ENCODE measurements around the gene PTPRQ.

Gene PTPRQ

DNA sequence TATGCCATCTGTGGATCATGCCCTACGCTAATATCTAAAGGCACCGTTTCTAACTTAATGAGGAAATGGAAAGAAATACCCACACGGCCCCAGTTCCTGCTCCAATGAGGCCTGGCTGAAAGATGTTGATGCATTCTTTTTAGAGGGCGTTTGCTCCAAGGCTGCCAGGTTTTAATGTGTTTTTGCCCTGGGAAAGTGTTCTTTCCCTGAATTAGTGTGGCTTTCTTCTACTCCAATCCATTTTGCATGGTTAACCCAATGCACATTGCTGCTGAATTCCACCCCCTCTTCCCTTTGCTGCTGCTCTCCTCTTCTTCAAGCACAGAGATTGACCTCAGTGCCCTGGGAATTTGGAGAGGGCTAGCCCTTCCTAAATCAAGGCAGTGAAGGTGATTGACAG, 273.8 kb downstream of the PTPRQ start:
- no peak for FAIRE-seq
- no peak for DNase-seq (ENCODE audit: insufficient read length, low spot score)

DNA sequence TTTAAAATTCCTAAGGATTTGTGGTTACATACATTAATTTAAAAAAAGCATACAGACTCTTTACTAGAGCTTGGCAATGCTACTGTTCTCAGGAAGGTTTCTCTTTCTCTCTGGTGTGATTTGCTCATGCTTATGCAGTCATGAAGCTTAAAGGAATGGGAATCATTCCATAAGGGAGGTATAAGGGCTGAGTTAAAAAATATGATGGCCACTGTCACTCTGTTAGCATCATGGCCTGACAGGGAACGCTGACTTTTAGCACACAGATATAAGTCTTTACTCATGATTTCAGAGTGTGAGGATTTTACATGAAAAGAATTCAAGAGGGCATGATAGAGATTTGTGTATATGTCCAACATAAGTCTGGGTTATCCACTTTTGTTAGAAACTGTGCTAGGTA, 276.5 kb downstream of the PTPRQ start:
- DNase-seq (ENCODE audit: insufficient read length, low spot score) = no peak
- FAIRE-seq = no peak

DNA sequence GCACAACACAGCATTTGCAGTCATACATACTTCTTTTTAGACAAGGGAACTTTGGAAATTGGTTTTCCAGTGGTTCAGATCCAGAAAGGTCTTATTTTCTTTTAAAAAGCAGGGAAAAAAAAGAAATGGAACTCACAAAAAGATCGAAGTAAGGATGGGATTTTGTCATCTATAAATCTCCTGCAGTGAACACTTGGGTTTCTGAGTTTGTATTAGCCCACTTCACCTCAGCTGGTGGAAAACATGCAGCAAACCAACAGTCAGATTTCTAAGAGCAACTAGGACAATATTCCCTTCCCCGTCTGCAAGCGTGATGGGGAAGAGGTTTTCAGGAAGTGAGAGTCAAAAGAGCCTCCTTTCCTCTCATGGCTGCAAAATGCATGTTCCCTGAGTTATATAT, 277.3 kb downstream of the PTPRQ start:
- FAIRE-seq (no peak), DNase-seq (ENCODE audit: insufficient read length, low spot score) (no peak)
